Sigmoid colon (tissue), 7 donors: ENCODE data around the gene CBFA2T3. TPM values are rescaled to one million over a fixed set of nuclear protein-coding genes. Genes with fewer than 3 reads are reported as not detected.

Experiments
- DNase-seq: peaks from one replicate; pipeline ENCODE4 v3.0.0-alpha.2; 2019
- H3K27ac ChIP-seq, 4 donors: fragments of 200-600 bp; sonication (generic); one replicate each; pipeline ENCODE4 v1.5.1; 2016 to 2019; ENCODE audit warnings: mild to moderate bottlenecking in 1 of 4
- H3K27me3 ChIP-seq, 3 donors: fragments of 200-600 bp; sonication (generic); one replicate each; pipeline ENCODE4 v1.5.1; 2019; ENCODE audit warnings: mild to moderate bottlenecking in 1 of 3
- H3K36me3 ChIP-seq, 4 donors: fragments of 200-600 bp; sonication (generic); one replicate each; pipeline ENCODE4 v1.5.1; 2016 to 2019
- H3K4me1 ChIP-seq, 4 donors: fragments of 200-600 bp; sonication (generic); one replicate each; pipeline ENCODE4 v1.5.1; 2017 to 2019
- H3K4me3 ChIP-seq, 4 donors: fragments of 200-600 bp; sonication (generic); one replicate each; pipeline ENCODE4 v1.5.1; 2017 to 2019; ENCODE audit warnings: mild to moderate bottlenecking in 2 of 4, moderate library complexity in 1 of 4
- H3K9me3 ChIP-seq, 4 donors: fragments of 200-600 bp in 3 of 4; sonication (generic) in 3 of 4; one replicate each; pipeline versions ENCODE4 v1.5.1 to v1.6.1; 2013 to 2019
- EP300 ChIP-seq, 4 donors: sonication (generic); formaldehyde crosslinking; IDR thresholded peaks; one replicate each; pipeline ENCODE4 v1.6.1; 2017; ENCODE audit warnings: antibody characterized with exemption in 4 of 4
- POLR2A ChIP-seq, 2 donors: fragments of 450-650 bp; IDR thresholded peaks; one replicate each; pipeline ENCODE4 v1.6.1; 2016; ENCODE audit warnings: antibody characterized with exemption in 2 of 2, mild to moderate bottlenecking in 2 of 2, moderate library complexity in 2 of 2
- POLR2AphosphoS5 ChIP-seq, 4 donors: sonication (generic); formaldehyde crosslinking; IDR thresholded peaks; one replicate each; pipeline ENCODE4 v1.6.1; 2017; ENCODE audit warnings: antibody characterized with exemption in 4 of 4
- WGBS, 2 donors: extraction: QIAGEN DNeasy Blood & Tissue Kit; methylation state at CpG; one replicate each; pipeline ENCODE4 v1.1.7; 2013; 5-methylcytosine and 5-hydroxymethylcytosine counted together
- intact Hi-C: fragments of 100-400 bp; cut with DNase I; formaldehyde crosslinking; loops from one replicate; pipeline ENCODE4 v1.15.1; 2023
- polyA plus RNA-seq, 3 donors: library from polyadenylated mRNA; stranded (reverse); fragments of 200-250 nt; gene quantifications; one replicate each; pipeline ENCODE4 v1.2.3, GENCODE V29; 2013
- total RNA-seq, 4 donors: library from RNA; depleted of rRNA; stranded (reverse); fragments of >200 nt; gene quantifications; one replicate each; pipeline ENCODE4 v1.1.0, GENCODE V29; 2016
- TF ChIP-seq, protein P1 (sequence below), 4 experiments: fragments of 450-650 bp in 3 of 4; fragments of 200-600 bp in 1 of 4; IDR thresholded peaks; one replicate each; pipeline ENCODE4 v1.5.1; 2016 to 2019; ENCODE audit warnings: antibody characterized with exemption in 4 of 4, mild to moderate bottlenecking in 3 of 4, moderate library complexity in 2 of 4
- donor health status: healthy with polysubstance abuse.
- donor health status: Bipolar disorder and iron deficiency.
- donor health status: healthy.

The CBFA2T3 gene
- total and polyA plus RNA-seq, 7 donors, result 0.95 to 26.8 (median 4.3) TPM

DNA sequence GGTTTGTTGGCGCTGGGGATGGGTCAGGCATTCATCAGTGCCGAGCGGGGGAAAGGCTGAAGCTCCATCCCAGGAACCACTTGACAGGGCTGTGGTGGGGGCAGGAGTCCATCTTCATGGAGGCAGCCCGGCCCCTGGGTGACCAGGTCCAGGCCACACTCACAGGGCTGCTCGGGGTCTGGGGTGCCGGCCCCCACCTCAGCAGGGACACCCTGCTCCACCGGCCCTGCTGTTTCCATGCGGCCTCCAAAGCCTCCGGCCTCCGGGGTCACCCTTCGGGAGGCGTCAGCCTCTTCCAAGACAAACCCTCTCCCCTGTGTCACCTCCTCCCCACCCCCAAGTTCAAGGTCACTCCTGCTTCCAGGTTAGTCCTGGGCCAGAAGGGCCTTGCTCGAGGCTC lies 142.3 kb downstream of the CBFA2T3 start:
- 91 to 92% methylated on average over 13 of the region's 13 CpGs for WGBS, 2 donors
- Histone ChIP-seq H3K27ac (peak overlapping the region in 2 of 4 donors; percentile 11 to 17), H3K36me3 (peaks cover 0 to 36% (median 9%) of the 10 kb centered on the region in 4 donors), H3K4me3 (no peak overlapping the region), H3K9me3 (no peaks in the 10 kb centered on the region), H3K4me1 (no peaks in the 10 kb centered on the region), H3K27me3 (no peaks in the 10 kb centered on the region)
- DNase-seq, result no peak
- intact Hi-C loops, result no loop called here
- TF ChIP-seq, protein P1, sequence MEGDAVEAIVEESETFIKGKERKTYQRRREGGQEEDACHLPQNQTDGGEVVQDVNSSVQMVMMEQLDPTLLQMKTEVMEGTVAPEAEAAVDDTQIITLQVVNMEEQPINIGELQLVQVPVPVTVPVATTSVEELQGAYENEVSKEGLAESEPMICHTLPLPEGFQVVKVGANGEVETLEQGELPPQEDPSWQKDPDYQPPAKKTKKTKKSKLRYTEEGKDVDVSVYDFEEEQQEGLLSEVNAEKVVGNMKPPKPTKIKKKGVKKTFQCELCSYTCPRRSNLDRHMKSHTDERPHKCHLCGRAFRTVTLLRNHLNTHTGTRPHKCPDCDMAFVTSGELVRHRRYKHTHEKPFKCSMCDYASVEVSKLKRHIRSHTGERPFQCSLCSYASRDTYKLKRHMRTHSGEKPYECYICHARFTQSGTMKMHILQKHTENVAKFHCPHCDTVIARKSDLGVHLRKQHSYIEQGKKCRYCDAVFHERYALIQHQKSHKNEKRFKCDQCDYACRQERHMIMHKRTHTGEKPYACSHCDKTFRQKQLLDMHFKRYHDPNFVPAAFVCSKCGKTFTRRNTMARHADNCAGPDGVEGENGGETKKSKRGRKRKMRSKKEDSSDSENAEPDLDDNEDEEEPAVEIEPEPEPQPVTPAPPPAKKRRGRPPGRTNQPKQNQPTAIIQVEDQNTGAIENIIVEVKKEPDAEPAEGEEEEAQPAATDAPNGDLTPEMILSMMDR (IDR thresholded peaks at IDR 0.05), result no peak
- TF ChIP-seq POLR2AphosphoS5 (IDR thresholded peaks at IDR 0.05) (no peak), EP300 (IDR thresholded peaks at IDR 0.05) (no peak), POLR2A (IDR thresholded peaks at IDR 0.05) (no peak)

DNA sequence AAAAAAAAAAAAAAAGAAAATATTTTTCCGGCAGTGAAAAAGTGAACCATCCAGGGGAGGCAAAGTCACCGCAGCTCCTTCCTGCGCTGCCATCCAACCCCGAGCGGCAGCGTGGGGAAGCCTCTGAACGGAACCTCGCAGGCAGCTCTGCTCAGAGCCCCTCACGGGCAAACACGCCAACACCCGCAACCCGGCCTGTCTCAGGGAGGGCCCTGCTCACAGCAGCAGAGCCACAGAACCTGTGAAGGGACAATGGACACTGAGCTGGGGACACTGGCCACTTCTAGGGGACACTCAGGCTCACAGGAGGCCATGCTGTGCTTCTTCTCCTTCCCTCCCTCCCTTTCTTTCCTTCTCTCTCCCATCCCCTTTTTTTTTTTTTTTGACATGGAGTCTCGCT lies 143.9 kb downstream of the CBFA2T3 start:
- H3K4me1 ChIP-seq, result no peaks in the 10 kb centered on the region
- no peak overlapping the region for H3K27ac ChIP-seq
- no peak overlapping the region for H3K4me3 ChIP-seq
- WGBS, 2 donors, result 95 to 96% methylated on average over 13 of the region's 13 CpGs
- H3K9me3 ChIP-seq, result no peaks in the 10 kb centered on the region
- H3K27me3 ChIP-seq, result no peaks in the 10 kb centered on the region
- intact Hi-C loops, result no loop called here
- TF ChIP-seq EP300 (IDR thresholded peaks at IDR 0.05) (no peak), POLR2A (IDR thresholded peaks at IDR 0.05) (no peak), POLR2AphosphoS5 (IDR thresholded peaks at IDR 0.05) (no peak)
- TF ChIP-seq, protein P1 (IDR thresholded peaks at IDR 0.05), result no peak
- DNase-seq, result no peak
- peaks cover 0 to 33% (median 3%) of the 10 kb centered on the region in 4 donors for H3K36me3 ChIP-seq

DNA sequence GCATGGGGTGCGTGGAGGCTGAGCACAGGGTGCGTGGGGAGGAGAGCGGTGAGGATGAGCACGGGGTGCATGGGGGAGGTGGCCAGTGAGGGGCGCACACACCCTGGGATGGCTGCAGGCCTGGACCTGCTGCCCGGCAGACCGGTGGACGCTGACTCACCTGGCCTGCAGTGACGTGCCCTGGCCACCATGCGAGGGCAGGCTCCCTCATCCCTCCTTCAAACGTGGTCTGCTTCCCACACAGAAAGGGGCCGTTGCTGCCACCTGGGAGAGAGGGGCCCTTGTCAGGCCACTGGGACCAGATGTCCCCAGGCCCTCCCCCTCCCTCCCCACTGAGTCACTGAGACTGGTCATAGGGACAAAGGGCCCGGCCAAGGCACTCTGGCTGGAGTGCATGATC lies 145.2 kb downstream of the CBFA2T3 start:
- DNase-seq, result no peak
- Histone ChIP-seq H3K9me3 (no peaks in the 10 kb centered on the region), H3K27ac (no peak overlapping the region), H3K27me3 (no peaks in the 10 kb centered on the region), H3K4me3 (no peak overlapping the region), H3K4me1 (no peaks in the 10 kb centered on the region), H3K36me3 (peaks cover 0 to 36% (median 7%) of the 10 kb centered on the region in 4 donors)
- intact Hi-C loops, result no loop called here
- WGBS, 2 donors, result 85 to 87% methylated on average over 13 of the region's 13 CpGs
- TF ChIP-seq, protein P1 (IDR thresholded peaks at IDR 0.05), result no peak
- peak in 1 of 4 donors; percentile 9 for TF ChIP-seq POLR2AphosphoS5 (IDR thresholded peaks at IDR 0.05)
- TF ChIP-seq EP300 (IDR thresholded peaks at IDR 0.05), result no peak
- no peak for TF ChIP-seq POLR2A (IDR thresholded peaks at IDR 0.05)

DNA sequence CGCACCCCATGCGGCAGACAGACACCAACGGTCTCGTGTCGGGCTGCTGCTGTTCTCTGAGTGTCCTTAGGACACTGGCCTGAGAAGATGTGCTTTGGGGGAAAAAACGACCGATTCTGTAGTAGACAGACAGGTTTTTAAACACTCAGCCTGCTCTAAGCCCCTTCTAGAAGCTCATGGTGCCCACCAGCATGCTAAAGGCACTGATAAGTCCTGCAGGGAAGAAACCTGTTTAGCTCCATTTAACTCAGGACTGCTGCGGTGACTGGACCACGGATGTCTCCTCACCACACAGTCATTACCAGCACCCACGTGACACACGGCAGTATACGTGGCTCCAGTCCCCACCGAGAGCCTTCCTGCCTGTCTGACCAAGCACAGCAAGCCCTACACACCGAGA lies 146.2 kb downstream of the CBFA2T3 start:
- 91 to 92% methylated on average over 14 of the region's 14 CpGs for WGBS, 2 donors
- Histone ChIP-seq H3K4me1 (no peaks in the 10 kb centered on the region), H3K36me3 (peaks cover 0 to 45% (median 6%) of the 10 kb centered on the region in 4 donors), H3K27me3 (no peaks in the 10 kb centered on the region), H3K4me3 (no peak overlapping the region), H3K9me3 (no peaks in the 10 kb centered on the region), H3K27ac (peak overlapping the region in 2 of 4 donors; percentile 5 to 57)
- TF ChIP-seq POLR2AphosphoS5 (IDR thresholded peaks at IDR 0.05) (no peak), POLR2A (IDR thresholded peaks at IDR 0.05) (no peak), EP300 (IDR thresholded peaks at IDR 0.05) (no peak)
- TF ChIP-seq, protein P1 (IDR thresholded peaks at IDR 0.05), result no peak
- no peak for DNase-seq
- intact Hi-C loops, result no loop called here

DNA sequence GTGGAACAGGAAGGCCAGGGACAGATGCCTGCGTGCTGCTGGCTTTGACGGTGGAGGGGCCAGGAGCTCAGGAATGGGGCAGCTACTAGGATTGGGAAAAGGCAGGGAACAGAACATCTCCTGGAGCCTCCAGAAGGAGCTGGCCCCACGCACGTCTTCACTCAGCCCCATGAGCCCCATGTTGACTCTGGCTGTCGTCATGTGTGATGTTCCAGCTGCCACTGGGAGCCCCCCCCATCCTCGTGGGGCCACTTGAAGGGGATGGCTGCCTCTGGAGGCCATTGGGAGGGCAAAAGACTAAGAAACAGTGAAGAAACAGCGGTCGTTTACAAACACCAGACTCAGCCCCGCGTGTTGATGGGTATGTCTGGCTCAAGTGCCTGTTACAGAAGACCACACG lies 146.7 kb downstream of the CBFA2T3 start:
- intact Hi-C loops, result no loop called here
- peak; percentile 89 for DNase-seq
- no peak for TF ChIP-seq POLR2A (IDR thresholded peaks at IDR 0.05)
- TF ChIP-seq POLR2AphosphoS5 (IDR thresholded peaks at IDR 0.05), result peak; percentile 44 to 81 (median 60)
- TF ChIP-seq, protein P1 (IDR thresholded peaks at IDR 0.05), result no peak
- peak in 1 of 4 donors; percentile 41 for TF ChIP-seq EP300 (IDR thresholded peaks at IDR 0.05)
- H3K27me3 ChIP-seq, result no peaks in the 10 kb centered on the region
- peaks cover 0 to 46% (median 5%) of the 10 kb centered on the region in 4 donors for H3K36me3 ChIP-seq
- H3K9me3 ChIP-seq, result no peaks in the 10 kb centered on the region
- peak overlapping the region in 2 of 4 donors; percentile 5 to 57 for H3K27ac ChIP-seq
- 77 to 81% methylated on average over 11 of the region's 11 CpGs for WGBS, 2 donors
- no peak overlapping the region for H3K4me3 ChIP-seq
- H3K4me1 ChIP-seq, result no peaks in the 10 kb centered on the region
